ENCODE measurements around the gene XPO5.

- no peak for TF ChIP-seq CREM (CRISPR knock-in tag; IDR thresholded peaks at IDR 0.05)
- TF ChIP-seq CTCF (IDR thresholded peaks at IDR 0.05), result no peak
- TF ChIP-seq GABPB1 (CRISPR knock-in tag; IDR thresholded peaks at IDR 0.05), result no peak
- TF ChIP-seq TCF7 (CRISPR knock-in tag; IDR thresholded peaks at IDR 0.05; ENCODE audit: low read depth), result no peak
- TF ChIP-seq ETV6 (CRISPR knock-in tag; IDR thresholded peaks at IDR 0.05), result no peak
- no peak for TF ChIP-seq MAX (CRISPR knock-in tag; IDR thresholded peaks at IDR 0.05)
- TF ChIP-seq FOXP1 (CRISPR knock-in tag; IDR thresholded peaks at IDR 0.05; ENCODE audit: borderline replicate concordance), result no peak
Observed at GRCh38 chr6:43493833-43494232, 82.0 kb downstream of the XPO5 start.

All from WTC11 (cell line).